ENCODE results near the gene ACAD11.
"Not testable (repeated sequence)": the region's sequence is repeated elsewhere in the genome, so short reads cannot be mapped to it uniquely, and the experiment has no call there.

ACAD11 gene

GRCh38 chr3:132615301-132615700, 44.3 kb downstream of the ACAD11 start:
- not testable (repeated sequence) for H4K8ac ChIP-seq (ENCODE audit: low read depth, low read length)

GRCh38 chr3:132606620-132607019, 53.0 kb downstream of the ACAD11 start:
- not testable (repeated sequence) for H3K4ac ChIP-seq (ENCODE audit: low read depth, low read length); H2AK5ac ChIP-seq (ENCODE audit: low read length); H3K79me2 ChIP-seq (ENCODE audit: control insufficient read depth, insufficient read depth, low read length, poor library complexity); H3K27ac ChIP-seq (ENCODE audit: low read depth, low read length); H3K4me1 ChIP-seq (ENCODE audit: control insufficient read depth in 1 of 2, insufficient read depth in 2 of 2, low read length in 2 of 2); H3K4me2 ChIP-seq (ENCODE audit: low read length); H3K36me3 ChIP-seq (ENCODE audit: control insufficient read depth in 1 of 2, insufficient read depth in 2 of 2, low read length in 2 of 2); H4K8ac ChIP-seq (ENCODE audit: low read depth, low read length); H3K9me3 ChIP-seq (ENCODE audit: insufficient read depth, low read depth, low read length); H2BK12ac ChIP-seq (ENCODE audit: low read length); H2AFZ ChIP-seq (ENCODE audit: insufficient read depth, low read length, poor library complexity); H4K91ac ChIP-seq (ENCODE audit: low read depth, low read length); H2BK5ac ChIP-seq (ENCODE audit: low read depth, low read length, poor library complexity); H2BK120ac ChIP-seq (ENCODE audit: insufficient read depth, low read length, poor library complexity); H3K18ac ChIP-seq (ENCODE audit: low read length); H4K12ac ChIP-seq (ENCODE audit: low read depth, low read length); H3K79me1 ChIP-seq (ENCODE audit: low read length); H3K14ac ChIP-seq (ENCODE audit: low read length); H3K4me3 ChIP-seq (ENCODE audit: low read depth, low read length); H3K23ac ChIP-seq (ENCODE audit: low read length); H3K9ac ChIP-seq (ENCODE audit: low read length); H3K27me3 ChIP-seq (ENCODE audit: insufficient read depth, low read length)
- WGBS (ENCODE audit: extremely low coverage, insufficient coverage, insufficient read length) = no CpG with 5 or more reads among the region's 8 CpGs
- DNase-seq = peak; percentile 38 to 49

More at GRCh38 chr3:132615301-132615700, 44.3 kb downstream of the ACAD11 start:
- H3K18ac ChIP-seq (ENCODE audit: low read length); H3K14ac ChIP-seq (ENCODE audit: low read length); H4K91ac ChIP-seq (ENCODE audit: low read depth, low read length); H3K27ac ChIP-seq (ENCODE audit: low read depth, low read length); H3K4me3 ChIP-seq (ENCODE audit: low read depth, low read length); H3K36me3 ChIP-seq (ENCODE audit: control insufficient read depth in 1 of 2, insufficient read depth in 2 of 2, low read length in 2 of 2); H3K4me1 ChIP-seq (ENCODE audit: control insufficient read depth in 1 of 2, insufficient read depth in 2 of 2, low read length in 2 of 2); H3K79me1 ChIP-seq (ENCODE audit: low read length); H3K9ac ChIP-seq (ENCODE audit: low read length); DNase-seq; H3K9me3 ChIP-seq (ENCODE audit: insufficient read depth, low read depth, low read length); H2BK5ac ChIP-seq (ENCODE audit: low read depth, low read length, poor library complexity); H2AFZ ChIP-seq (ENCODE audit: insufficient read depth, low read length, poor library complexity); H2BK12ac ChIP-seq (ENCODE audit: low read length); H3K4me2 ChIP-seq (ENCODE audit: low read length); H3K79me2 ChIP-seq (ENCODE audit: control insufficient read depth, insufficient read depth, low read length, poor library complexity); H3K27me3 ChIP-seq (ENCODE audit: insufficient read depth, low read length); H2BK120ac ChIP-seq (ENCODE audit: insufficient read depth, low read length, poor library complexity); H4K12ac ChIP-seq (ENCODE audit: low read depth, low read length); H3K4ac ChIP-seq (ENCODE audit: low read depth, low read length); H2AK5ac ChIP-seq (ENCODE audit: low read length); H3K23ac ChIP-seq (ENCODE audit: low read length): not testable (repeated sequence)
- WGBS (ENCODE audit: extremely low coverage, insufficient coverage, insufficient read length) = no CpG with 5 or more reads among the region's 3 CpGs

DNA sequence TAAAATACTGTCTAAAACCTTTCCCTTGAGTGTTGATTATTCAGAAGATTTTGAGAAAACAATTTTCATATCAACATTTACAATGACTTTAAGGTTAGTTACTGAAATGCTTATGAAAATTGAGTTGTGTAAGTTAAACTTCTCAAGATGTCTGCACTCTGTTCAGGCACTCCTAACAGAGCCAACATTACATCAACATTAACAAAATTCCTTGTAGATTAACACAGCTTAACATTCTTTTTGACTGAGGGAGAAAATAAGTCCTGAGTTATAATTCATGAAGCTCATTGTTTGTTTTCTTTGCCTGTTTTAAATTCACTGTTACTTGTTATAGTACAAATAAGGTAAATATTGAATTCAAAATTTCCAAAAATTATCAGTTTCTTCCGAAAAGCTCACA, 53.5 kb downstream of the ACAD11 start:
- Histone ChIP-seq H3K79me1 (ENCODE audit: low read length) (no peaks in the 10 kb centered on the region), H3K27me3 (ENCODE audit: insufficient read depth, low read length) (no peaks in the 10 kb centered on the region), H3K27ac (ENCODE audit: low read depth, low read length) (no peak overlapping the region), H3K9me3 (ENCODE audit: insufficient read depth, low read depth, low read length) (no peaks in the 10 kb centered on the region), H3K14ac (ENCODE audit: low read length) (no peak overlapping the region), H3K4me2 (ENCODE audit: low read length) (no peak overlapping the region), H3K23ac (ENCODE audit: low read length) (no peak overlapping the region), H3K18ac (ENCODE audit: low read length) (no peak overlapping the region), H4K12ac (ENCODE audit: low read depth, low read length) (no peak overlapping the region), H3K9ac (ENCODE audit: low read length) (no peak overlapping the region), H2BK5ac (ENCODE audit: low read depth, low read length, poor library complexity) (no peak overlapping the region), H2BK120ac (ENCODE audit: insufficient read depth, low read length, poor library complexity) (no peak overlapping the region), H4K8ac (ENCODE audit: low read depth, low read length) (no peak overlapping the region), H3K36me3 (ENCODE audit: control insufficient read depth in 1 of 2, insufficient read depth in 2 of 2, low read length in 2 of 2) (peaks cover 0 to 3% of the 10 kb centered on the region in 2 experiments), H3K79me2 (ENCODE audit: control insufficient read depth, insufficient read depth, low read length, poor library complexity) (no peaks in the 10 kb centered on the region), H3K4me3 (ENCODE audit: low read depth, low read length) (no peak overlapping the region), H3K4me1 (ENCODE audit: control insufficient read depth in 1 of 2, insufficient read depth in 2 of 2, low read length in 2 of 2) (no peaks in the 10 kb centered on the region), H2AFZ (ENCODE audit: insufficient read depth, low read length, poor library complexity) (no peak overlapping the region), H4K91ac (ENCODE audit: low read depth, low read length) (no peak overlapping the region), H2BK12ac (ENCODE audit: low read length) (no peak overlapping the region), H3K4ac (ENCODE audit: low read depth, low read length) (no peak overlapping the region), H2AK5ac (ENCODE audit: low read length) (no peak overlapping the region)
- no CpG with 5 or more reads among the region's 1 CpG for WGBS (ENCODE audit: extremely low coverage, insufficient coverage, insufficient read length)
- peak; percentile 6 to 69 for DNase-seq

DNA sequence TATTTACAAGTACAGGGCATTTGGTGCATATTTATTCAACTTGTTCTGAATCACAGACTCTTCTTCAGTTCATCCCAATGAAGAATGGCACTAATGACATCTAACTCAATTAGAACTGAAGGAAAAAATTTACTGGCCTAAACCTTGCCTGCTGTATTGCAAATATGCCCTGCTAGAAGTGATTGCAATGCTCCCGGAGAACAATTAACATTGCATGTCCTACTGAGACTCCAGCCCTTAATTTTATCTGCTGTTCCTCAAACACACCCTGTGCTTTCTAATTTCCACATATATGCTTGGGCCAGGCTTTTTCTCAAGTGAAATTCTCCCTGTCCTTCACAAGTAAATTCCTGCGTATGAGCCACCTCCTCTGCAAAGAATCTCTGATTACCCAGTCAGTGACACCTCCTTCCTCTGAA, 54.2 kb downstream of the ACAD11 start:
- Histone ChIP-seq H2BK5ac (ENCODE audit: low read depth, low read length, poor library complexity) (no peak overlapping the region), H3K4me2 (ENCODE audit: low read length) (no peak overlapping the region), H2AFZ (ENCODE audit: insufficient read depth, low read length, poor library complexity) (no peak overlapping the region), H2BK120ac (ENCODE audit: insufficient read depth, low read length, poor library complexity) (no peak overlapping the region), H3K9me3 (ENCODE audit: insufficient read depth, low read depth, low read length) (no peaks in the 10 kb centered on the region), H4K91ac (ENCODE audit: low read depth, low read length) (no peak overlapping the region), H3K36me3 (ENCODE audit: control insufficient read depth in 1 of 2, insufficient read depth in 2 of 2, low read length in 2 of 2) (peaks cover 0 to 3% of the 10 kb centered on the region in 2 experiments), H3K4ac (ENCODE audit: low read depth, low read length) (no peak overlapping the region), H3K79me1 (ENCODE audit: low read length) (no peaks in the 10 kb centered on the region), H3K18ac (ENCODE audit: low read length) (no peak overlapping the region), H3K4me3 (ENCODE audit: low read depth, low read length) (no peak overlapping the region), H3K4me1 (ENCODE audit: control insufficient read depth in 1 of 2, insufficient read depth in 2 of 2, low read length in 2 of 2) (no peaks in the 10 kb centered on the region), H4K12ac (ENCODE audit: low read depth, low read length) (no peak overlapping the region), H4K8ac (ENCODE audit: low read depth, low read length) (no peak overlapping the region), H3K23ac (ENCODE audit: low read length) (no peak overlapping the region), H3K27ac (ENCODE audit: low read depth, low read length) (no peak overlapping the region), H3K9ac (ENCODE audit: low read length) (no peak overlapping the region), H3K14ac (ENCODE audit: low read length) (no peak overlapping the region), H2BK12ac (ENCODE audit: low read length) (no peak overlapping the region), H2AK5ac (ENCODE audit: low read length) (no peak overlapping the region), H3K79me2 (ENCODE audit: control insufficient read depth, insufficient read depth, low read length, poor library complexity) (no peaks in the 10 kb centered on the region), H3K27me3 (ENCODE audit: insufficient read depth, low read length) (no peaks in the 10 kb centered on the region)
- WGBS (ENCODE audit: extremely low coverage, insufficient coverage, insufficient read length) = no CpG with 5 or more reads among the region's 2 CpGs
- peak; percentile 13 to 66 for DNase-seq

All from trophoblast cell (in vitro differentiated cells and primary cell).